Type B pancreatic cell (in vitro differentiated cells): ENCODE data around the gene PARP16. TPM values are rescaled to one million over a fixed set of nuclear protein-coding genes. Genes with fewer than 3 reads are reported as not detected.

Source experiments
- DNase-seq: peaks from one replicate; pipeline ENCODE4 v3.0.0; 2021; ENCODE audit warnings: mixed read lengths; ENCODE audit not compliant: unreplicated experiment; ENCODE audit errors: extremely low spot score
- H3K27ac Mint-ChIP-seq: 2 replicates; pipeline ENCODE4 v1.8.0; 2021; ENCODE audit warnings: mild to moderate bottlenecking, mixed read lengths
- H3K27me3 Mint-ChIP-seq: 2 replicates; pipeline ENCODE4 v1.8.0; 2021; ENCODE audit warnings: mixed read lengths
- H3K36me3 Mint-ChIP-seq: 2 replicates; pipeline ENCODE4 v1.8.0; 2021; ENCODE audit warnings: mixed read lengths
- H3K4me1 Mint-ChIP-seq: one replicate; pipeline ENCODE4 v1.8.0; 2021; ENCODE audit warnings: mixed read lengths; ENCODE audit not compliant: unreplicated experiment
- H3K4me3 Mint-ChIP-seq: 2 replicates; pipeline ENCODE4 v1.8.0; 2021; ENCODE audit warnings: mild to moderate bottlenecking, mixed read lengths
- H3K9me3 Mint-ChIP-seq: 2 replicates; pipeline ENCODE4 v1.8.0; 2021; ENCODE audit warnings: mixed read lengths
- total RNA-seq: library from RNA; stranded (reverse); gene quantifications from 2 replicates; pipeline ENCODE4 v1.2.1, GENCODE V29; 2021; ENCODE audit warnings: low replicate concordance
- TF ChIP-seq, protein P1 (sequence below): fragments of 200-600 bp; sonication (generic); conservative IDR thresholded peaks from 2 replicates; pipeline ENCODE4 v1.5.0; 2021; ENCODE audit warnings: antibody characterized with exemption, mild to moderate bottlenecking

Gene PARP16
- total RNA-seq, 1 donor from 2014 or later = 12.7 TPM

GRCh38 chr15:65323071-65323511, 36.4 kb upstream of the PARP16 start:
- Mint-ChIP-seq H3K4me1 (peaks cover 26% of the 10 kb centered on the region), H3K27ac (no peak overlapping the region), H3K4me3 (peak overlapping the region; percentile 41)

GRCh38 chr15:65318870-65319356, 32.2 kb upstream of the PARP16 start:
- TF ChIP-seq, protein P1, sequence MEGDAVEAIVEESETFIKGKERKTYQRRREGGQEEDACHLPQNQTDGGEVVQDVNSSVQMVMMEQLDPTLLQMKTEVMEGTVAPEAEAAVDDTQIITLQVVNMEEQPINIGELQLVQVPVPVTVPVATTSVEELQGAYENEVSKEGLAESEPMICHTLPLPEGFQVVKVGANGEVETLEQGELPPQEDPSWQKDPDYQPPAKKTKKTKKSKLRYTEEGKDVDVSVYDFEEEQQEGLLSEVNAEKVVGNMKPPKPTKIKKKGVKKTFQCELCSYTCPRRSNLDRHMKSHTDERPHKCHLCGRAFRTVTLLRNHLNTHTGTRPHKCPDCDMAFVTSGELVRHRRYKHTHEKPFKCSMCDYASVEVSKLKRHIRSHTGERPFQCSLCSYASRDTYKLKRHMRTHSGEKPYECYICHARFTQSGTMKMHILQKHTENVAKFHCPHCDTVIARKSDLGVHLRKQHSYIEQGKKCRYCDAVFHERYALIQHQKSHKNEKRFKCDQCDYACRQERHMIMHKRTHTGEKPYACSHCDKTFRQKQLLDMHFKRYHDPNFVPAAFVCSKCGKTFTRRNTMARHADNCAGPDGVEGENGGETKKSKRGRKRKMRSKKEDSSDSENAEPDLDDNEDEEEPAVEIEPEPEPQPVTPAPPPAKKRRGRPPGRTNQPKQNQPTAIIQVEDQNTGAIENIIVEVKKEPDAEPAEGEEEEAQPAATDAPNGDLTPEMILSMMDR = peak; percentile 98
- peak; percentile 85 for DNase-seq
- no peaks in the 10 kb centered on the region for H3K27me3 Mint-ChIP-seq
- no peaks in the 10 kb centered on the region for H3K9me3 Mint-ChIP-seq
- H3K4me3 Mint-ChIP-seq = no peak overlapping the region
- H3K27ac Mint-ChIP-seq = no peak overlapping the region
- H3K36me3 Mint-ChIP-seq = no peaks in the 10 kb centered on the region
- H3K4me1 Mint-ChIP-seq = peaks cover 12% of the 10 kb centered on the region

More at GRCh38 chr15:65323071-65323511, 36.4 kb upstream of the PARP16 start:
- H3K27me3 Mint-ChIP-seq = no peaks in the 10 kb centered on the region
- TF ChIP-seq, protein P1 = no peak
- H3K36me3 Mint-ChIP-seq = peaks cover 3% of the 10 kb centered on the region
- no peaks in the 10 kb centered on the region for H3K9me3 Mint-ChIP-seq
- no peak for DNase-seq

GRCh38 chr15:65312400-65312916, 25.8 kb upstream of the PARP16 start:
- Mint-ChIP-seq H3K4me1 (peaks cover 17% of the 10 kb centered on the region), H3K27me3 (no peaks in the 10 kb centered on the region), H3K36me3 (no peaks in the 10 kb centered on the region), H3K4me3 (peak overlapping the region; percentile 40), H3K27ac (peak overlapping the region; percentile 61), H3K9me3 (no peaks in the 10 kb centered on the region)
- TF ChIP-seq, protein P1 = no peak
- no peak for DNase-seq

DNA sequence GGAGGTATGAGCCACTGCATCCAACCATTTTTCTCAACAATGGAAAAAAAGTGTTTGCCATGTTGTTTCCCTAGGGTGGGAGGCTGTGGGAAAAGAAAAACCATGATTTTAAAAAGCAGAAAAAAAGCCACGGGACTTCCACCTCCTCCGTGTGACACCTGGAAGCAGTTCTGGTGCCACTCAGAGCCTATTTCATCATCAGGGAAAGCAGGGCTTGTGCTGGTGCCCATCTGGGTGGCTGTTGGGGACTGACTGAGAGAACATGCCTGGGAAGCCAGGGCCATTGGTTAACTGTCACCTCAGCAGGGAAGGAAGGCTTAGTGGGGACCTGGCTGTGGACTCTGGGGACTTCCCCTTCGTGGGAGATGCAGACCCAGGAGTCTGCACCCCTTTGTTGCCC, 25.1 kb upstream of the PARP16 start:
- Mint-ChIP-seq H3K36me3 (no peaks in the 10 kb centered on the region), H3K27me3 (no peaks in the 10 kb centered on the region), H3K4me3 (no peak overlapping the region), H3K9me3 (no peaks in the 10 kb centered on the region), H3K4me1 (peaks cover 17% of the 10 kb centered on the region), H3K27ac (no peak overlapping the region)
- DNase-seq = no peak
- TF ChIP-seq, protein P1 = no peak

DNA sequence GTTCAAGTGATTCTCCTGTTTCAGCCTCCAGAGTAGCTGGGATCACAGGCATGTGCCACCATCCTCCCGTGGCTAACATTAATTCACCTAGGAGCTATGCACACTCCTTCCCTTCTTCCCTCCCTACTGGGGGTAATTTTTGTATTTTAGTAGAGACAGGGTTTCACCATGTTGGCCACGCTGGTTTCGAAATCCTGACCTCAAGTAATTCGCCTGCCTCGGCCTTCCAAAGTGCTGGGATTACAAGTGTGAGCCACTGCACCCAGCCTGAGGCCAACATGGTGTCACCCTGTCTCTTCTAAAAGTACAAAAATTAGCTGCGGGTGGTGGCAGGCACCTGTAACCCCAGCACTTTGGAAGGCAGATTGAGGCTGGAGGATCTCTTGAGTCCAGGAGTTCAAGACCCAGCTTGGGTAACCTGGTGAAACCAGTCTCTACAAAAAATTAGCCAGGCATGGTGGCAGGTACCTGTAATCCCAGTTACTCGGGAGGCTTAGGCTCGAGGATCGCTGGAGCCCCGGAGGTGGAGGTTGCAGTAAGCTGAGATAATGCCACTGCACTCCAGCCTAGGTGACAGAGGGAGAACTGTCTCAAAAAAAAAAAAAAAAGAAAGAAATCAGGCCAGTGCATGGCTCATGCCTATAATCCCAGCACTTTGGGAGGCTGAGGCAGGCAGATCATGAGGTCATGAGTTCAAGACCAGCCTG, 23.9 kb upstream of the PARP16 start:
- no peak for DNase-seq
- Mint-ChIP-seq H3K4me1 (peaks cover 17% of the 10 kb centered on the region), H3K9me3 (no peaks in the 10 kb centered on the region), H3K27ac (no peak overlapping the region), H3K36me3 (no peaks in the 10 kb centered on the region), H3K4me3 (no peak overlapping the region), H3K27me3 (no peaks in the 10 kb centered on the region)
- TF ChIP-seq, protein P1 = no peak
